ENCODE data around the gene SLC25A6.

GRCh38 chrX:1397441-1398270, 5.7 kb upstream of the SLC25A6 start:
- TF ChIP-seq CTCF (IDR thresholded peaks at IDR 0.05): no peak
- no peak for TF ChIP-seq POLR2A (IDR thresholded peaks at IDR 0.05)

All from right lobe of liver (tissue), 4 donors.